Tibial artery (tissue), 4 donors: Measurements from ENCODE around the gene ADAM23.

Experiments
- DNase-seq, 2 donors: peaks; one replicate each; pipeline ENCODE4 v3.0.0-alpha.2; 2019
- H3K27ac ChIP-seq, 2 donors: fragments of 200-600 bp; sonication (generic) in 1 of 2; 1 replicate in 1 of 2; 2 replicates in 1 of 2; pipeline ENCODE4 v1.5.1; 2018 to 2019; ENCODE audit warnings: mild to moderate bottlenecking in 1 of 2
- H3K27me3 ChIP-seq, 2 donors: fragments of 200-600 bp; sonication (generic) in 1 of 2; one replicate each; pipeline versions ENCODE4 v1.5.1 to v1.6.0; 2016 to 2019
- H3K36me3 ChIP-seq, 3 donors: fragments of 200-600 bp; sonication (generic) in 2 of 3; one replicate each; pipeline ENCODE4 v1.5.1; 2016 to 2019; ENCODE audit warnings: mild to moderate bottlenecking in 2 of 3
- H3K4me1 ChIP-seq, 4 donors: fragments of 200-600 bp; sonication (generic) in 2 of 4; 1 replicate in 3 of 4; 2 replicates in 1 of 4; pipeline ENCODE4 v1.5.1; 2016 to 2019
- H3K4me3 ChIP-seq, 2 donors: fragments of 200-600 bp; sonication (generic) in 1 of 2; 1 replicate in 1 of 2; 2 replicates in 1 of 2; pipeline ENCODE4 v1.5.1; 2018 to 2019; ENCODE audit warnings: mild to moderate bottlenecking in 2 of 2
- H3K9me3 ChIP-seq, 3 donors: fragments of 200-600 bp; sonication (generic) in 1 of 3; one replicate each; pipeline ENCODE4 v1.5.1; 2016 to 2019
- intact Hi-C: fragments of 100-400 bp; cut with DNase I; formaldehyde crosslinking; loops from one replicate; pipeline ENCODE4 v1.15.0; 2023; ENCODE audit warnings: low total_unique reads
- TF ChIP-seq, protein P1 (sequence below), 2 experiments: fragments of 200-600 bp in 1 of 2; fragments of 450-650 bp in 1 of 2; IDR thresholded peaks; one replicate each; pipeline ENCODE4 v1.5.1; 2017 to 2019; ENCODE audit warnings: antibody characterized with exemption in 2 of 2, mild to moderate bottlenecking in 1 of 2, moderate library complexity in 1 of 2

Gene ADAM23

DNA sequence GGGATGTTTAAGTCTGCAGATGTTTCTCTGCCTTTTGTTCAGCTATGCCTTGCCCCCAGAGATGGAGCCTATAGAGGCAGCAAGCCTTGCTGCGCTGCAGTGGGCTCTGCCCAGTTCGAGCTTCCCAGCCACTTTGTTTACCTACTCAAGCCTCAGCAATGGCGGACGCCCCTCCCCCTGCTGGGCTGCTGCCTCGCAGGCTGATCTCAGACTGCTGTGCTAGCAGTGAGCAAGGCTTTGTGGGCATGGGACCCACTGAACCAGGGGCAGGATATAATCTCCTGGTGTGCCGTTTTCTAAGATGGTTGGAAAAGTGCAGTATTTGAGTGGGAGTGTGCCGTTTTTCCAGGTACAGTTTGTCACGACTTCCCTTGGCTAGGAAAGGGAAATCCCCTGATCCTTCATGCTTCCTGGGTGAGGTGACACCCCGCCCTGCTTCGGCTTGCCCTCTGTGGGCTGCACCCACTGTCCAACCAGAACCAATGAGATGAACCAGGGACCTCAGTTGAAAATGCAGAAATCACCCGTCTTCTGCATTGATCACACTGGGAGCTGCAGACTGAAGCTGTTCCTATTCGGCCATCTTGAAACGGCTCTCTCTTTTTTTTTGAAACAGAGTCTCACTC, 27.6 kb upstream of the ADAM23 start:
- Histone ChIP-seq H3K36me3 (no peaks in the 10 kb centered on the region), H3K9me3 (peaks cover 0 to 2% (median 0%) of the 10 kb centered on the region in 3 donors), H3K27ac (no peak overlapping the region), H3K4me3 (no peak overlapping the region), H3K27me3 (no peaks in the 10 kb centered on the region), H3K4me1 (no peaks in the 10 kb centered on the region)
- TF ChIP-seq, protein P1, sequence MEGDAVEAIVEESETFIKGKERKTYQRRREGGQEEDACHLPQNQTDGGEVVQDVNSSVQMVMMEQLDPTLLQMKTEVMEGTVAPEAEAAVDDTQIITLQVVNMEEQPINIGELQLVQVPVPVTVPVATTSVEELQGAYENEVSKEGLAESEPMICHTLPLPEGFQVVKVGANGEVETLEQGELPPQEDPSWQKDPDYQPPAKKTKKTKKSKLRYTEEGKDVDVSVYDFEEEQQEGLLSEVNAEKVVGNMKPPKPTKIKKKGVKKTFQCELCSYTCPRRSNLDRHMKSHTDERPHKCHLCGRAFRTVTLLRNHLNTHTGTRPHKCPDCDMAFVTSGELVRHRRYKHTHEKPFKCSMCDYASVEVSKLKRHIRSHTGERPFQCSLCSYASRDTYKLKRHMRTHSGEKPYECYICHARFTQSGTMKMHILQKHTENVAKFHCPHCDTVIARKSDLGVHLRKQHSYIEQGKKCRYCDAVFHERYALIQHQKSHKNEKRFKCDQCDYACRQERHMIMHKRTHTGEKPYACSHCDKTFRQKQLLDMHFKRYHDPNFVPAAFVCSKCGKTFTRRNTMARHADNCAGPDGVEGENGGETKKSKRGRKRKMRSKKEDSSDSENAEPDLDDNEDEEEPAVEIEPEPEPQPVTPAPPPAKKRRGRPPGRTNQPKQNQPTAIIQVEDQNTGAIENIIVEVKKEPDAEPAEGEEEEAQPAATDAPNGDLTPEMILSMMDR (IDR thresholded peaks at IDR 0.05), result no peak
- no peak for DNase-seq
- intact Hi-C loops, result no loop called here

DNA sequence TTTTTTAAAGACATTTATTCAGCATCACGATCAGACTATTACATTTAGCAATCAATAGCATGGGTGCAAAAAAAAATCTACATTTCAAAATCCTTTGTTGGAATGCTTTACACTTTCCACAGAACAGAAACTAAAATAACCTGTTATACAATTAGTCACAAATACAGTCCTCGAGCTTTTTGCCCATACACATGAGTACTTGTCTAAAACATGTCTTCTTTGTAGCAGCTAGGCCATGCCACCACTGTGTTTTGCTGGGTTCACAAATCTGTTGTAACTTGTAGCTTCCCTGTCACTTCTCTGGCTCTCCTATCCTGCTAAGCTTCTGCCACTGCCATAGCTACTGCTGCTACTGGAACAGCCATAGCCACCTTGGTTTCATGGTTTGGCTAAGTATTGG, 24.4 kb upstream of the ADAM23 start:
- H3K4me1 ChIP-seq, result no peaks in the 10 kb centered on the region
- no peak overlapping the region for H3K27ac ChIP-seq
- no peaks in the 10 kb centered on the region for H3K27me3 ChIP-seq
- no peak for DNase-seq
- no peak overlapping the region for H3K4me3 ChIP-seq
- H3K36me3 ChIP-seq, result no peaks in the 10 kb centered on the region
- H3K9me3 ChIP-seq, result no peaks in the 10 kb centered on the region
- TF ChIP-seq, protein P1 (IDR thresholded peaks at IDR 0.05), result no peak
- intact Hi-C loops, result no loop called here

DNA sequence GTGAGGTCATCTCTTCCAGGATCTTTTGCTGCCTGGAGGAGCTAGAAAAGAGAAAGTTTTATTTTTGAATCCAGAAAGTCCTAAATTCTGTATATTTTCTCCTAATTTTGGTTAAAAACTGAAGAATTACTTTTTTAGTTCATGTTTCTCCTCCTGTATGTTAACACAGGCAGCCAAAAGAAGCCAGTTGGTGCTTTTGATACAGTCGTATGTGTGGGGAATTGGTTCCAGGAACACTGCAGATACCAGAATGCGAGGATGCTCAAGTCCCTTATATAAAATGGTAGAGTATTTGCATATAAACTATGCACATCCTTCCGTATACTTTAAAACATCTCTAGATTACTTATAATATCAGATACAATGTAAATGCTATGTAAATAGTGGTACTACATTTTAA, 22.6 kb upstream of the ADAM23 start:
- H3K36me3 ChIP-seq, result no peaks in the 10 kb centered on the region
- H3K27ac ChIP-seq, result no peak overlapping the region
- intact Hi-C loops, result no loop called here
- DNase-seq, result no peak
- no peaks in the 10 kb centered on the region for H3K4me1 ChIP-seq
- no peak overlapping the region for H3K4me3 ChIP-seq
- TF ChIP-seq, protein P1 (IDR thresholded peaks at IDR 0.05), result no peak
- H3K9me3 ChIP-seq, result no peaks in the 10 kb centered on the region
- H3K27me3 ChIP-seq, result no peaks in the 10 kb centered on the region

DNA sequence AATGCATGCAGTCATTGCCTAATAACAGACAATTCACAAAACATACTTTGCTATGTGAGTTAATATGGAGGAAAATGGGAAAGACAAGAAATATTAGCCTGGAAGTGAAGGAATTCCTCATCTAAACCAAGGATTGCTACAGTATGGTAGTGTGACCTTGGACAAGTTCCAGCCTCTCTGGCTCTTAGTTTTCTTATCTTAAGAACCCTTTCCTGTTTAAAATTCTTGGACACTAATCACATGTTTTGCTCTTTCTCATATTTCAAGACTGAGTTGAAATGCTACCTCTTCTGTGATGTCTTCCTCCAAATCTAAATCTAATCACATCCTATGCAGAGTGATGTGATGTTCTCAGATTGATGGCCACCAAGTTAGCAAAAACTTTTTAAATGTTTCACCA, 20.8 kb upstream of the ADAM23 start:
- H3K4me1 ChIP-seq, result no peaks in the 10 kb centered on the region
- no peak for DNase-seq
- H3K27ac ChIP-seq, result no peak overlapping the region
- H3K36me3 ChIP-seq, result no peaks in the 10 kb centered on the region
- TF ChIP-seq, protein P1 (IDR thresholded peaks at IDR 0.05), result no peak
- intact Hi-C loops, result no loop called here
- H3K4me3 ChIP-seq, result no peak overlapping the region
- no peaks in the 10 kb centered on the region for H3K27me3 ChIP-seq
- H3K9me3 ChIP-seq, result no peaks in the 10 kb centered on the region

DNA sequence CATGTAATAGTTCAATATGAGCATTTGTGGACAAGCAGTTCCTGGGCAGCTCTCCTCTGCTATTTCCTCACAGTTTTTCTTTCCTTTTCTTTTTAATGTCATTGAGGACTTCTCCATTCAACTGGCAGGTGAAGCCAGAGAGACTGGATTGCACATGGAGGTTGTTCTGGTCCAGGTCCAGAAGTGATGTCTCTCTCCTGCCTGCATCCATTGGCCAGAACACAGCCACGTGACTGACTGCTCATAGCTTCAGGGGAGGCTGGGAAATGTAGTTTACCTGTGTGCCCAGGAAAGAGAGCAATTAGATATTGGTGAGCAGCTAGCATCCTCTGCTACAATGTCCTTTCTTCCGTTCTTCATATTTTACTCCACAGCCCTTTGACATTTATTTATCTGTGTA, 20.2 kb upstream of the ADAM23 start:
- no peaks in the 10 kb centered on the region for H3K36me3 ChIP-seq
- H3K4me1 ChIP-seq, result no peaks in the 10 kb centered on the region
- DNase-seq, result no peak
- no peak overlapping the region for H3K4me3 ChIP-seq
- no peaks in the 10 kb centered on the region for H3K9me3 ChIP-seq
- no peaks in the 10 kb centered on the region for H3K27me3 ChIP-seq
- TF ChIP-seq, protein P1 (IDR thresholded peaks at IDR 0.05), result no peak
- intact Hi-C loops, result no loop called here
- H3K27ac ChIP-seq, result no peak overlapping the region

DNA sequence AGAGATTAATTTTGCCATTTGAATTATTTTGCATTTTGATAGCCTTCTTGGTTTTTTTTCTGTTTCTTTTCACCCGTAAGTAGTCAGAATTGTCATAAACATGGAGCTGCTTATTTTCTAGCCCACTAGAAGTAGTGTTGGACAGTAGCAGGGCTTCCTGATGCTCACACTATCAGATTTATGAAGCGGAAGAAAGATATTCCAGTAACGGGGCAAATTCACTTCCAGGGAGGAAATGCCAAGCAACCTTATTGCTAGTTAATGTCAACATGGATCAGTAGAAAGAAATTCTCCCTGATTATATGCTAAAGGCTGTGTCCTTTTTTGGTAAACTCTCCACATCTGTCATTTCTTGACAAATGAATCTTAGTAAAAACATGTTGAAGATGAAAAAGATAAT, 19.2 kb upstream of the ADAM23 start:
- Histone ChIP-seq H3K36me3 (no peaks in the 10 kb centered on the region), H3K27ac (no peak overlapping the region), H3K4me1 (no peaks in the 10 kb centered on the region), H3K27me3 (no peaks in the 10 kb centered on the region), H3K4me3 (no peak overlapping the region), H3K9me3 (no peaks in the 10 kb centered on the region)
- TF ChIP-seq, protein P1 (IDR thresholded peaks at IDR 0.05), result no peak
- DNase-seq, result no peak
- intact Hi-C loops, result no loop called here
